Uterus (tissue), 4 donors: Measurements from ENCODE around the gene CFAP61. TPM values are rescaled to one million over a fixed set of nuclear protein-coding genes. Genes with fewer than 3 reads are reported as not detected.

Experiments
- DNase-seq, 2 donors: peaks; one replicate each; pipeline ENCODE4 v3.0.0-alpha.2; 2019 to 2020
- H3K27ac ChIP-seq, 2 donors: fragments of 200-600 bp; sonication (generic); 1 replicate in 1 of 2; 2 replicates in 1 of 2; pipeline ENCODE4 v1.5.1; 2016 to 2018
- H3K27me3 ChIP-seq, 2 donors: fragments of 200-600 bp; sonication (generic); one replicate each; pipeline ENCODE4 v1.5.1; 2018 to 2019; ENCODE audit warnings: control low read depth in 1 of 2
- H3K36me3 ChIP-seq, 2 donors: fragments of 200-600 bp; sonication (generic); one replicate each; pipeline ENCODE4 v1.5.1; 2019; ENCODE audit warnings: control low read depth in 1 of 2
- H3K4me1 ChIP-seq, 2 donors: fragments of 200-600 bp; sonication (generic); one replicate each; pipeline ENCODE4 v1.5.1; 2018 to 2019; ENCODE audit warnings: control low read depth in 1 of 2
- H3K4me3 ChIP-seq, 2 donors: fragments of 200-600 bp; sonication (generic); 1 replicate in 1 of 2; 2 replicates in 1 of 2; pipeline ENCODE4 v1.5.1; 2018 to 2019; ENCODE audit warnings: mild to moderate bottlenecking in 1 of 2
- H3K9me3 ChIP-seq, 2 donors: fragments of 200-600 bp; sonication (generic); one replicate each; pipeline ENCODE4 v1.5.1; 2019; ENCODE audit warnings: control low read depth in 1 of 2
- POLR2A ChIP-seq, 2 donors: fragments of 450-650 bp; IDR thresholded peaks; one replicate each; pipeline ENCODE4 v1.6.1; 2016; ENCODE audit warnings: antibody characterized with exemption in 2 of 2, mild to moderate bottlenecking in 1 of 2, moderate library complexity in 1 of 2
- intact Hi-C: fragments of 100-400 bp; cut with DNase I; formaldehyde crosslinking; loops from one replicate; pipeline ENCODE4 v1.15.1; 2023; ENCODE audit warnings: low total_unique reads
- total RNA-seq, 4 donors: library from RNA; depleted of rRNA in 3 of 4; stranded (reverse); fragments of >200 nt in 3 of 4; gene quantifications; one replicate each; pipeline versions ENCODE4 v1.1.0 to v1.2.4, GENCODE V29; 2014 to 2023
- TF ChIP-seq, protein P1 (sequence below), 4 experiments: fragments of 200-600 bp in 2 of 4; fragments of 450-650 bp in 2 of 4; sonication (generic) in 2 of 4; IDR thresholded peaks; one replicate each; pipeline ENCODE4 v1.5.1; 2016 to 2019; ENCODE audit warnings: antibody characterized with exemption in 4 of 4, mild to moderate bottlenecking in 2 of 4, moderate library complexity in 1 of 4
- donor health status: DM: yes; HTN: yes; CAD: no.

CFAP61 gene
- total RNA-seq, 4 donors from 2014 or later: 3.0 to 8.2 (median 7.5) TPM; not detected in 1

- intact Hi-C loops: no loop called here
- no peak for DNase-seq
- H3K9me3 ChIP-seq: no peaks in the 10 kb centered on the region
- H3K27me3 ChIP-seq: no peaks in the 10 kb centered on the region
- no peak for TF ChIP-seq POLR2A (IDR thresholded peaks at IDR 0.05)
- TF ChIP-seq, protein P1, sequence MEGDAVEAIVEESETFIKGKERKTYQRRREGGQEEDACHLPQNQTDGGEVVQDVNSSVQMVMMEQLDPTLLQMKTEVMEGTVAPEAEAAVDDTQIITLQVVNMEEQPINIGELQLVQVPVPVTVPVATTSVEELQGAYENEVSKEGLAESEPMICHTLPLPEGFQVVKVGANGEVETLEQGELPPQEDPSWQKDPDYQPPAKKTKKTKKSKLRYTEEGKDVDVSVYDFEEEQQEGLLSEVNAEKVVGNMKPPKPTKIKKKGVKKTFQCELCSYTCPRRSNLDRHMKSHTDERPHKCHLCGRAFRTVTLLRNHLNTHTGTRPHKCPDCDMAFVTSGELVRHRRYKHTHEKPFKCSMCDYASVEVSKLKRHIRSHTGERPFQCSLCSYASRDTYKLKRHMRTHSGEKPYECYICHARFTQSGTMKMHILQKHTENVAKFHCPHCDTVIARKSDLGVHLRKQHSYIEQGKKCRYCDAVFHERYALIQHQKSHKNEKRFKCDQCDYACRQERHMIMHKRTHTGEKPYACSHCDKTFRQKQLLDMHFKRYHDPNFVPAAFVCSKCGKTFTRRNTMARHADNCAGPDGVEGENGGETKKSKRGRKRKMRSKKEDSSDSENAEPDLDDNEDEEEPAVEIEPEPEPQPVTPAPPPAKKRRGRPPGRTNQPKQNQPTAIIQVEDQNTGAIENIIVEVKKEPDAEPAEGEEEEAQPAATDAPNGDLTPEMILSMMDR (IDR thresholded peaks at IDR 0.05): no peak
- no peaks in the 10 kb centered on the region for H3K36me3 ChIP-seq
- no peak overlapping the region for H3K4me3 ChIP-seq
- no peaks in the 10 kb centered on the region for H3K4me1 ChIP-seq
- H3K27ac ChIP-seq: no peak overlapping the region
Observed at GRCh38 chr20:20303742-20304141, 251.4 kb downstream of the CFAP61 start.

DNA sequence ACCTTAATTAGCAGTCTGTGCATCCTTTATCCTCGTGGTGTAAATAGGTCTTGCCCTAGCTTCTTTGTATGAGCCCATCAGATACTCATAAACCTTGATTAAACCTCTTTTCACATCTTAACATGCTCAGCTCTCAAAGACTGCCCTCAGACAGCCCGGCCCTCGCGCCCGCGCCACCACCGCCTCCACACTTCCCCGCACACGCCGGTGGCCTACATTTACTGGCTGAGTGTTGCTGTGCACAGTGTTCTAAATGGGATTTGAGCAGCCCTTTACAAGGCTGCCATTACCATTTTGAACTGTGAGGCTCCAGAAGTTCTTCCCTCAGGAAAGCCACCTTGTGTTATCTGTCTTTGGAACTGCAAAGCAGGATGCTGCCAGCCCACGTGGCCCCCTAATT is 252.6 kb downstream of the CFAP61 start:
- intact Hi-C loops: no loop called here
- H3K27me3 ChIP-seq: no peaks in the 10 kb centered on the region
- no peaks in the 10 kb centered on the region for H3K9me3 ChIP-seq
- no peak overlapping the region for H3K27ac ChIP-seq
- no peaks in the 10 kb centered on the region for H3K4me1 ChIP-seq
- no peak overlapping the region for H3K4me3 ChIP-seq
- no peak for TF ChIP-seq POLR2A (IDR thresholded peaks at IDR 0.05)
- TF ChIP-seq, protein P1 (IDR thresholded peaks at IDR 0.05): no peak
- DNase-seq: no peak
- H3K36me3 ChIP-seq: no peaks in the 10 kb centered on the region

DNA sequence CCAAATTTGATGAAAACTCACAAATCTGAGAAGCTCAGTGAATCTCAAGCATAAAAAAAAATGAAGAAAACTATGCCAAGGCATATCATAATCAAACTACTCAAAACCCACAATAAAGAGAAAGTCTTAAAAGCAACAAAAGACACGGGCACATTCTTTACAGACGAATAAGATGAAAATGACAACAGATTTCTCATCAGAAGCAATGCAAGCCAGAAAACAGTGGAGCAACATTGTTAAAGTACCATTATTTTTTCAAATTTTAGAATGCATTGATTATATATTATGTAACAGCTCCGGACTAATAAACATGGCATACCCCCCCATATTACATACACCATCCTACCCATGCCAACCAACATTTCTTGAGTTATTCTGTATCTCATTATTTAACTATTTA is 260.2 kb downstream of the CFAP61 start:
- intact Hi-C loops: no loop called here
- no peaks in the 10 kb centered on the region for H3K9me3 ChIP-seq
- H3K36me3 ChIP-seq: no peaks in the 10 kb centered on the region
- H3K4me3 ChIP-seq: no peak overlapping the region
- no peaks in the 10 kb centered on the region for H3K4me1 ChIP-seq
- H3K27me3 ChIP-seq: no peaks in the 10 kb centered on the region
- TF ChIP-seq, protein P1 (IDR thresholded peaks at IDR 0.05): no peak
- TF ChIP-seq POLR2A (IDR thresholded peaks at IDR 0.05): no peak
- DNase-seq: no peak
- no peak overlapping the region for H3K27ac ChIP-seq

- H3K9me3 ChIP-seq: no peaks in the 10 kb centered on the region
Observed at GRCh38 chr20:20317195-20317594, 264.9 kb downstream of the CFAP61 start.

DNA sequence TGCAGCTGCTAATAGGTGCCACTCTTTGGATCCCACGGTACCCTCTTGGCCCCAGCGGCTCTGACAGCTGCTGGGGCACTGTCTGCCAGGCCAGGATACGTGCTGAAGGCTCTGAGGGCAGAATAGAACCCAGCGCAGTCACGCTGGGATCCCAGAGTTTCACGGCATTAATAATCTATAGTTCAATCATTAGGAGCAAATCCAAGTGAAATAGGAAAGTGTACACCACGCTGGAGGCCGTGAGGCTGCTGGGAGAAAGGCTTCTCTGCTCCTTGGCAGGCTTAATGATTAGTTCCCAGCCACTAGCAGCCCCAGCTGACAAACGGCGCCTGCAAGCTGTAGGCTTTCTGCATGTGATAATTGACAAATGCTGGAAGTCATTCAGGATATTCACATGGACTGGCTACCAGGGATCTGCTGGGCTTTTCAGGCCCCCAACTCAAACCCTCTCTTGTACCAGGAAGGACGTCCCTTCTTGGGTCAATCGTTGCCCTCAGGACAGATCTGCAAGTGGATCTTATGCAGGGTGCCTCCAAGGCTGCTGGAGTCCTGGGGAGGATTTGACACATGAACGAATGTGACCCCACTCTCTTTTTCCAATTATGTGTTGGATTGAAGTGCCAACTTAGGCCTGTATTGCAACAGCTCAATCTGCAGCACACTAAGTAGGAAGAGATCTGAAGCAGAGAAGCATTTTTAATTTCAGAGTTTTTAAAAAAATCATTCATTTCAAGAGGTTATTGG is 265.5 kb downstream of the CFAP61 start:
- intact Hi-C loops: no loop called here
- TF ChIP-seq, protein P1 (IDR thresholded peaks at IDR 0.05): no peak
- TF ChIP-seq POLR2A (IDR thresholded peaks at IDR 0.05): no peak
- no peaks in the 10 kb centered on the region for H3K36me3 ChIP-seq
- DNase-seq: no peak
- H3K27me3 ChIP-seq: no peaks in the 10 kb centered on the region
- no peak overlapping the region for H3K4me3 ChIP-seq
- H3K27ac ChIP-seq: no peak overlapping the region
- no peaks in the 10 kb centered on the region for H3K4me1 ChIP-seq
- no peaks in the 10 kb centered on the region for H3K9me3 ChIP-seq

More at GRCh38 chr20:20317195-20317594, 264.9 kb downstream of the CFAP61 start:
- no peak overlapping the region for H3K27ac ChIP-seq
- no peak for TF ChIP-seq POLR2A (IDR thresholded peaks at IDR 0.05)
- TF ChIP-seq, protein P1 (IDR thresholded peaks at IDR 0.05): no peak
- no peak for DNase-seq
- intact Hi-C loops: no loop called here
- H3K36me3 ChIP-seq: no peaks in the 10 kb centered on the region
- no peaks in the 10 kb centered on the region for H3K4me1 ChIP-seq
- H3K27me3 ChIP-seq: no peaks in the 10 kb centered on the region
- H3K4me3 ChIP-seq: no peak overlapping the region
